HCT116 (cell line): ENCODE data around the gene SH3PXD2A.

Experiments used
- CTCF ChIP-seq, 3 experiments: fragments of 200-600 bp in 1 of 3; sonication (generic) in 1 of 3; IDR thresholded peaks in 2 of 3; conservative IDR thresholded peaks in 1 of 3; 2 replicates each; pipeline ENCODE4 v1.5.1; 2012 to 2017; ENCODE audit warnings: low read depth in 2 of 3, low read length in 2 of 3, antibody characterized with exemption in 1 of 3, borderline replicate concordance in 1 of 3, control low read depth in 1 of 3, mild to moderate bottlenecking in 1 of 3, mixed read lengths in 1 of 3, mixed run types in 1 of 3, moderate library complexity in 1 of 3; ENCODE audit not compliant: insufficient read depth in 1 of 3
- ELF1 ChIP-seq: IDR thresholded peaks from 2 replicates; pipeline ENCODE4 v1.6.1; 2012; ENCODE audit warnings: low read depth, borderline replicate concordance
- EZH2 ChIP-seq: fragments of 200-600 bp; sonication (generic); IDR thresholded peaks from 2 replicates; pipeline ENCODE4 v1.6.1; 2017; ENCODE audit warnings: antibody characterized with exemption, mixed run types
- EZH2phosphoT487 ChIP-seq: fragments of 200-600 bp; IDR thresholded peaks from 2 replicates; pipeline ENCODE4 v1.6.1; 2018; ENCODE audit warnings: antibody characterized with exemption, borderline replicate concordance
- JUND ChIP-seq: IDR thresholded peaks from 2 replicates; pipeline ENCODE4 v1.6.1; 2012
- POLR2A ChIP-seq: IDR thresholded peaks from 2 replicates; pipeline ENCODE4 v1.7.0; 2011; ENCODE audit warnings: borderline replicate concordance; ENCODE audit not compliant: insufficient read depth, insufficient read length; ENCODE audit errors: extremely low read depth
- POLR2AphosphoS5 ChIP-seq: IDR thresholded peaks from 2 replicates; pipeline ENCODE4 v1.6.1; 2011; ENCODE audit warnings: mild to moderate bottlenecking, low read depth, low read length, moderate library complexity
- RAD21 ChIP-seq: IDR thresholded peaks from 2 replicates; pipeline ENCODE4 v1.6.1; 2012; ENCODE audit warnings: low read depth, mild to moderate bottlenecking
- TCF7L2 ChIP-seq: IDR thresholded peaks from 2 replicates; pipeline ENCODE4 v1.7.0; 2011; ENCODE audit warnings: borderline replicate concordance, inconsistent platforms; ENCODE audit not compliant: insufficient read depth, insufficient read length; ENCODE audit errors: extremely low read depth
- YY1 ChIP-seq: IDR thresholded peaks from 2 replicates; pipeline ENCODE4 v1.6.1; 2011; ENCODE audit warnings: low read length, low read depth, moderate library complexity, mild to moderate bottlenecking; ENCODE audit not compliant: insufficient replicate concordance; ENCODE audit errors: extremely low read depth
- ZBTB33 ChIP-seq: IDR thresholded peaks from 2 replicates; pipeline ENCODE4 v1.6.1; 2011; ENCODE audit warnings: mild to moderate bottlenecking, low read length, moderate library complexity; ENCODE audit not compliant: insufficient replicate concordance; ENCODE audit errors: extremely low read depth
- ZFX ChIP-seq: fragments of 450-650 bp; IDR thresholded peaks from 2 replicates; pipeline ENCODE4 v1.6.1; 2017
- ZNF274 ChIP-seq: fragments of 200-500 bp; sonication (Bioruptor generic); IDR thresholded peaks from 2 replicates; pipeline ENCODE4 v1.6.1; 2014; ENCODE audit warnings: mild to moderate bottlenecking, low read depth, low read length, inconsistent platforms
- TF ChIP-seq, protein P1 (sequence below): IDR thresholded peaks from 2 replicates; pipeline ENCODE4 v1.6.1; 2012; ENCODE audit warnings: low read depth

- TF ChIP-seq CTCF (IDR thresholded peaks at IDR 0.05 in 2 of 3, conservative IDR thresholded peaks at IDR 0.05 in 1 of 3; ENCODE audit: borderline replicate concordance in 1 of 3, insufficient read depth in 1 of 3, low read depth in 2 of 3, low read length in 2 of 3) (no peak), POLR2A (no peak), EZH2 (no peak), ZBTB33 (no peak), POLR2AphosphoS5 (no peak), EZH2phosphoT487 (no peak), RAD21 (no peak), ZFX (no peak), YY1 (no peak), JUND (no peak), ELF1 (no peak), ZNF274 (no peak), TCF7L2 (no peak)
- TF ChIP-seq, protein P1, sequence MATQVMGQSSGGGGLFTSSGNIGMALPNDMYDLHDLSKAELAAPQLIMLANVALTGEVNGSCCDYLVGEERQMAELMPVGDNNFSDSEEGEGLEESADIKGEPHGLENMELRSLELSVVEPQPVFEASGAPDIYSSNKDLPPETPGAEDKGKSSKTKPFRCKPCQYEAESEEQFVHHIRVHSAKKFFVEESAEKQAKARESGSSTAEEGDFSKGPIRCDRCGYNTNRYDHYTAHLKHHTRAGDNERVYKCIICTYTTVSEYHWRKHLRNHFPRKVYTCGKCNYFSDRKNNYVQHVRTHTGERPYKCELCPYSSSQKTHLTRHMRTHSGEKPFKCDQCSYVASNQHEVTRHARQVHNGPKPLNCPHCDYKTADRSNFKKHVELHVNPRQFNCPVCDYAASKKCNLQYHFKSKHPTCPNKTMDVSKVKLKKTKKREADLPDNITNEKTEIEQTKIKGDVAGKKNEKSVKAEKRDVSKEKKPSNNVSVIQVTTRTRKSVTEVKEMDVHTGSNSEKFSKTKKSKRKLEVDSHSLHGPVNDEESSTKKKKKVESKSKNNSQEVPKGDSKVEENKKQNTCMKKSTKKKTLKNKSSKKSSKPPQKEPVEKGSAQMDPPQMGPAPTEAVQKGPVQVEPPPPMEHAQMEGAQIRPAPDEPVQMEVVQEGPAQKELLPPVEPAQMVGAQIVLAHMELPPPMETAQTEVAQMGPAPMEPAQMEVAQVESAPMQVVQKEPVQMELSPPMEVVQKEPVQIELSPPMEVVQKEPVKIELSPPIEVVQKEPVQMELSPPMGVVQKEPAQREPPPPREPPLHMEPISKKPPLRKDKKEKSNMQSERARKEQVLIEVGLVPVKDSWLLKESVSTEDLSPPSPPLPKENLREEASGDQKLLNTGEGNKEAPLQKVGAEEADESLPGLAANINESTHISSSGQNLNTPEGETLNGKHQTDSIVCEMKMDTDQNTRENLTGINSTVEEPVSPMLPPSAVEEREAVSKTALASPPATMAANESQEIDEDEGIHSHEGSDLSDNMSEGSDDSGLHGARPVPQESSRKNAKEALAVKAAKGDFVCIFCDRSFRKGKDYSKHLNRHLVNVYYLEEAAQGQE: no peak
These were observed 19.1 kb downstream of the SH3PXD2A start for GRCh38 chr10:103836273-103836672.
